ENCODE results near the gene OR5A2. TPM values are rescaled to one million over a fixed set of nuclear protein-coding genes. Genes with fewer than 3 reads are reported as not detected.

OR5A2 gene
- total RNA-seq, 1 experiment from 2014 or later = not detected

DNA sequence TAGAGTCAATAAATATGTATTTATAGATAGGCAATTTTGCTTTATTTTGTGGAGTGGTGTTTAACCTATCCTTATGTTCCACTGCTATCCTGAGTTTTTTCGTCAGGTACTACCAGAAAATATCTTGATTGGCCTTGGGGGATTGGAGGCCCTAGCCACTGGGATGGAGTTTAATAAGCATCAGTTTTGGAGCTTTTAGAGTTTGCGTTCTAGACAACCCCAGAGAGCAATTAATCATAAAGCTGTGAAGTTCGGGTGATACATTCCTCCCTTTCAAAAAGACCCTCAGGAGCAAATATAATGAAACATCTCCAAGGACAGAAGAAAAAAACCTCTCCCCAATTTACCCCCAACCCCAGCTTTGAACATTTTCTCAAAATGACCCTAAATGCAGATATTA lies 10.0 kb upstream of the OR5A2 start, which contains the start of gene OR5A1:
OR5A1 (plus strand) TSS at position 301 of the 400 bp plus-strand sequence. CDS start 6,700 bp downstream, outside the sequence.
- ChIA-PET CTCF (interaction anchor here (0.7 to 1.3 kb wide), 4 partner anchors 9 to 52 kb away, joined by 3 to 8 read pairs (median 3); partner anchors contain the start of gene OR5A2), POLR2A (no interaction called here)
- intact Hi-C loops (cut with micrococcal nuclease) = no loop called here
- H3K4me1 Mint-ChIP-seq (ENCODE audit: insufficient read depth, unreplicated experiment) = no peaks in the 10 kb centered on the region
- no peaks in the 10 kb centered on the region for H3K9me3 Mint-ChIP-seq (ENCODE audit: unreplicated experiment)
- H3K36me3 Mint-ChIP-seq (ENCODE audit: insufficient read depth, unreplicated experiment) = no peaks in the 10 kb centered on the region
- no peak within 1 kb of the TSS for H3K4me3 Mint-ChIP-seq (ENCODE audit: unreplicated experiment)
- peaks cover 75% of the 10 kb centered on the region for H3K27me3 Mint-ChIP-seq (ENCODE audit: insufficient read depth, unreplicated experiment)
- DNase-seq (ENCODE audit: unreplicated experiment) = no peak
- TF ChIP-seq, protein P1, sequence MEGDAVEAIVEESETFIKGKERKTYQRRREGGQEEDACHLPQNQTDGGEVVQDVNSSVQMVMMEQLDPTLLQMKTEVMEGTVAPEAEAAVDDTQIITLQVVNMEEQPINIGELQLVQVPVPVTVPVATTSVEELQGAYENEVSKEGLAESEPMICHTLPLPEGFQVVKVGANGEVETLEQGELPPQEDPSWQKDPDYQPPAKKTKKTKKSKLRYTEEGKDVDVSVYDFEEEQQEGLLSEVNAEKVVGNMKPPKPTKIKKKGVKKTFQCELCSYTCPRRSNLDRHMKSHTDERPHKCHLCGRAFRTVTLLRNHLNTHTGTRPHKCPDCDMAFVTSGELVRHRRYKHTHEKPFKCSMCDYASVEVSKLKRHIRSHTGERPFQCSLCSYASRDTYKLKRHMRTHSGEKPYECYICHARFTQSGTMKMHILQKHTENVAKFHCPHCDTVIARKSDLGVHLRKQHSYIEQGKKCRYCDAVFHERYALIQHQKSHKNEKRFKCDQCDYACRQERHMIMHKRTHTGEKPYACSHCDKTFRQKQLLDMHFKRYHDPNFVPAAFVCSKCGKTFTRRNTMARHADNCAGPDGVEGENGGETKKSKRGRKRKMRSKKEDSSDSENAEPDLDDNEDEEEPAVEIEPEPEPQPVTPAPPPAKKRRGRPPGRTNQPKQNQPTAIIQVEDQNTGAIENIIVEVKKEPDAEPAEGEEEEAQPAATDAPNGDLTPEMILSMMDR (IDR thresholded peaks at IDR 0.05; ENCODE audit: unreplicated experiment) = no peak
- no peak within 1 kb of the TSS for H3K27ac Mint-ChIP-seq (ENCODE audit: low read depth, unreplicated experiment)
- no TSS peak for BruUV-seq (replicated peaks)

DNA sequence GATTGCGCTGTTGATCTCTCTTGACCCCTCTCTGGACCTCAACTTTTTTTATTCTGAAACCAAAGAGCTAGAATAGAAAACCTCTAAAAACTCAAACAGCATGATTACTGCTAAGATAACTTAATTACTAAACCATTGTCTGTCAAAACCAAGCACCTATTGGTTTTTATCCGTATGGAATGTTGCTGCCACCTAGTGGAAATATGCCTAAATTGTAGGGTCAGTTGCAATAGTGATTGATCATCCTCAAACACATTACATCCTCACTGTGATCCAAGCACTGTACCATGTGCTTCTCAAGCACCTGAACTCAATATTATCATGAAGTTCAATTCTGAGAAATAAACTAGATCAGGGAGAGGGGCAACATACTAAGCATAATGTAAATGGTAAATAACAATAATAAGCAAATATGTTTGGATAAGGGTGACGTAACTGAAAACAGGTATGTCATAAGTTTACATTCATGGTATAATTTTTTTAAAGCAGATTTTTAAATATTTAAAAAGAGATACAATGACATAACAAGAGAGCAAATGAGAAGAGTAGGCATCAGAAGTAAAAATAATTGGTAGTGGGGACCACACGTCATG lies 3.8 kb upstream of the OR5A2 start:
- Mint-ChIP-seq H3K27me3 (ENCODE audit: insufficient read depth, unreplicated experiment) (peaks cover 50% of the 10 kb centered on the region), H3K4me1 (ENCODE audit: insufficient read depth, unreplicated experiment) (no peaks in the 10 kb centered on the region), H3K9me3 (ENCODE audit: unreplicated experiment) (no peaks in the 10 kb centered on the region), H3K36me3 (ENCODE audit: insufficient read depth, unreplicated experiment) (no peaks in the 10 kb centered on the region), H3K27ac (ENCODE audit: low read depth, unreplicated experiment) (no peak overlapping the region), H3K4me3 (ENCODE audit: unreplicated experiment) (no peak overlapping the region)
- peak; percentile 73 for DNase-seq (ENCODE audit: unreplicated experiment)
- CTCF ChIA-PET = interaction anchor here (0.7 to 3.5 kb wide), 25 partner anchors 9 to 290 kb away, joined by 3 to 32 read pairs (median 4); partner anchors contain the start of gene DTX4
- TF ChIP-seq, protein P1 (IDR thresholded peaks at IDR 0.05; ENCODE audit: unreplicated experiment) = peak; percentile 73
- no TSS peak for BruUV-seq (replicated peaks)
- POLR2A ChIA-PET = interaction anchor here (0.6 to 1.0 kb wide), 2 partner anchors 255 to 257 kb away, joined by 3 read pairs; no protein-coding TSS in a partner anchor
- intact Hi-C loops (cut with micrococcal nuclease) = loop anchor here (1.0 to 2.0 kb wide), 5 partner anchors 145 to 288 kb away; partner anchors contain the start of gene FAM111A

GRCh38 chr11:59427068-59427382 lies 812 bp upstream of the OR5A2 start:
- ChIA-PET CTCF (interaction anchor here (1.2 to 1.6 kb wide), 2 partner anchors 9 to 11 kb away, joined by 3 to 8 read pairs; partner anchors contain the start of gene OR5A1), POLR2A (no interaction called here)
- intact Hi-C loops (cut with micrococcal nuclease) = no loop called here
- no peaks in the 10 kb centered on the region for H3K4me1 Mint-ChIP-seq (ENCODE audit: insufficient read depth, unreplicated experiment)
- no peaks in the 10 kb centered on the region for H3K36me3 Mint-ChIP-seq (ENCODE audit: insufficient read depth, unreplicated experiment)
- no peaks in the 10 kb centered on the region for H3K9me3 Mint-ChIP-seq (ENCODE audit: unreplicated experiment)
- H3K4me3 Mint-ChIP-seq (ENCODE audit: unreplicated experiment) = no peak overlapping the region
- H3K27ac Mint-ChIP-seq (ENCODE audit: low read depth, unreplicated experiment) = no peak overlapping the region
- BruUV-seq (replicated peaks) = no TSS peak
- peaks cover 39% of the 10 kb centered on the region for H3K27me3 Mint-ChIP-seq (ENCODE audit: insufficient read depth, unreplicated experiment)
- TF ChIP-seq, protein P1 (IDR thresholded peaks at IDR 0.05; ENCODE audit: unreplicated experiment) = no peak
- peak; percentile 9 for DNase-seq (ENCODE audit: unreplicated experiment)

- Mint-ChIP-seq H3K27ac (ENCODE audit: low read depth, unreplicated experiment) (no peak overlapping the region), H3K9me3 (ENCODE audit: unreplicated experiment) (no peaks in the 10 kb centered on the region), H3K4me3 (ENCODE audit: unreplicated experiment) (no peak overlapping the region), H3K27me3 (ENCODE audit: insufficient read depth, unreplicated experiment) (peaks cover 30% of the 10 kb centered on the region), H3K4me1 (ENCODE audit: insufficient read depth, unreplicated experiment) (no peaks in the 10 kb centered on the region), H3K36me3 (ENCODE audit: insufficient read depth, unreplicated experiment) (no peaks in the 10 kb centered on the region)
- DNase-seq (ENCODE audit: unreplicated experiment) = no peak
- POLR2A ChIA-PET = interaction anchor here (0.7 kb wide), 1 partner anchor 1080 kb away, joined by 3 read pairs; no protein-coding TSS in a partner anchor
- CTCF ChIA-PET = interaction anchor here (0.7 to 2.6 kb wide), 3 partner anchors 10 to 254 kb away, joined by 3 to 16 read pairs (median 5); partner anchors contain the start of gene DTX4
- TF ChIP-seq, protein P1 (IDR thresholded peaks at IDR 0.05; ENCODE audit: unreplicated experiment) = no peak
- intact Hi-C loops (cut with micrococcal nuclease) = no loop called here
- no TSS peak for BruUV-seq (replicated peaks)
Measured at GRCh38 chr11:59425131-59425530, 1.1 kb downstream of the OR5A2 start.
